ENCODE results near the gene TSPAN7.

The TSPAN7 gene

GRCh38 chrX:38679695-38680094 lies 118.4 kb downstream of the TSPAN7 start:
- no peak for DNase-seq (ENCODE audit: low read depth in 1 of 2, low spot score in 1 of 2)

- DNase-seq (ENCODE audit: low read depth in 1 of 2, low spot score in 1 of 2): no peak
Measured at GRCh38 chrX:38682095-38682494, 120.8 kb downstream of the TSPAN7 start.

GRCh38 chrX:38692961-38693360 lies 131.6 kb downstream of the TSPAN7 start:
- no peak for DNase-seq (ENCODE audit: low read depth in 1 of 2, low spot score in 1 of 2)

- no peak for DNase-seq (ENCODE audit: low read depth in 1 of 2, low spot score in 1 of 2)
Measured at GRCh38 chrX:38694394-38694793, 133.1 kb downstream of the TSPAN7 start.

- no peak for DNase-seq (ENCODE audit: low read depth in 1 of 2, low spot score in 1 of 2)
Measured at GRCh38 chrX:38697461-38697860, 136.1 kb downstream of the TSPAN7 start.

GRCh38 chrX:38699121-38699520 lies 137.8 kb downstream of the TSPAN7 start:
- no peak for DNase-seq (ENCODE audit: low read depth in 1 of 2, low spot score in 1 of 2)

- DNase-seq (ENCODE audit: low read depth in 1 of 2, low spot score in 1 of 2): no peak
Measured at GRCh38 chrX:38699696-38700095, 138.4 kb downstream of the TSPAN7 start.

- DNase-seq (ENCODE audit: low read depth in 1 of 2, low spot score in 1 of 2): no peak
Measured at GRCh38 chrX:38701073-38701472, 139.7 kb downstream of the TSPAN7 start.

- DNase-seq (ENCODE audit: low read depth in 1 of 2, low spot score in 1 of 2): no peak
Measured at GRCh38 chrX:38704146-38704882, 143.0 kb downstream of the TSPAN7 start.

GRCh38 chrX:38717871-38718270 lies 156.5 kb downstream of the TSPAN7 start:
- no peak for DNase-seq (ENCODE audit: low read depth in 1 of 2, low spot score in 1 of 2)

- DNase-seq (ENCODE audit: low read depth in 1 of 2, low spot score in 1 of 2): no peak
Measured at GRCh38 chrX:38718311-38718710, 157.0 kb downstream of the TSPAN7 start.

- no peak for DNase-seq (ENCODE audit: low read depth in 1 of 2, low spot score in 1 of 2)
Measured at GRCh38 chrX:38726612-38727011, 165.3 kb downstream of the TSPAN7 start.

GRCh38 chrX:38727668-38728067 lies 166.3 kb downstream of the TSPAN7 start:
- DNase-seq (ENCODE audit: low read depth in 1 of 2, low spot score in 1 of 2): no peak

GRCh38 chrX:38732866-38733265 lies 171.5 kb downstream of the TSPAN7 start:
- no peak for DNase-seq (ENCODE audit: low read depth in 1 of 2, low spot score in 1 of 2)
